ENCODE data around the gene MLKL. TPM values are rescaled to one million over a fixed set of nuclear protein-coding genes. Genes with fewer than 3 reads are reported as not detected.
A peak's percentile ranks its signal among the peaks of the same experiment; 100 is the strongest.
"Not testable (repeated sequence)": the region's sequence is repeated elsewhere in the genome, so short reads cannot be mapped to it uniquely, and the experiment has no call there.

Gene MLKL
- total RNA-seq, 1 donor from 2014 or later: 4.3 TPM

DNA sequence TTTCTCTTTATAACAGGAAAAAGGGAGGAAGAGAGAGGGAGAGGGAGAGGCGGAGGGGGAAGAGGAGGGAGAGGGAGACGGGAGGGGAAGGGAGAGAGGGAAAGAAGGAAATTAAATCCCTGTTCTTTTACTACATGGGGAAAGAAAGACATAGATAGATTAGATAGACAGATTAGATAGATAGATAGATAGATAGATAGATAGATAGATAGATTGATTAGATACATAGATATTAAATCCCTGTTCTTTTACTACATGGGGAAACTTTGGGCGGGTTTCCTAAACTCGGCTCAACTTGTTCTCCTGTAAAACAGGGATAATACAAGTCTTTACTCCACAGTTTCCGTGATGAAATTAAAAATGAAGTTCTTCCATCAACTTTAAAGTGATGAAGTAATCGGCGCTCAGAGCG lies 34.6 kb downstream of the MLKL start:
- no peak for ATAC-seq
- DNase-seq (ENCODE audit: missing footprints): no peak
- intact Hi-C loops (cut with DNase I): loop anchor here (2.0 kb wide), 1 partner anchor 29 kb away; no protein-coding TSS in a partner anchor

DNA sequence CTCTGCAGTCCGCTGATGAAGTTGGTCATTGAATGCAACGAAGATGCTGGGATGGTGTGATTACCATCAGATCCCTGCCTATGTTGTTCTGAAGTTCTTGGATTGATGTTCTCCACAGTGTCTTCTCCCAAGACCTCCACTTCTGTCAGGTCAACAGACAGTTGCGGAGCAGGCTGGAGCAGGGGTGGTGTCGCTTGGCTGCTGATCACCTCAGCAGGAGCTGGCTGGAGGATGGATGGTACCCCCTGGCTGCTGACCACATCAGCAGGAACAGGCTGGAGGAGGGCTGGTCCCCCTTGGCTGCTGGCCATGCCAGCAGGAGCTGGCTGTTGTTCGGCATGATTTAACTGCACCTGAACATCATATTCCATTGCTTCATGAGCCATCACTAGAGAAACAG lies 39.6 kb downstream of the MLKL start:
- intact Hi-C loops (cut with DNase I): no loop called here
- DNase-seq (ENCODE audit: missing footprints): no peak
- no peak for ATAC-seq

DNA sequence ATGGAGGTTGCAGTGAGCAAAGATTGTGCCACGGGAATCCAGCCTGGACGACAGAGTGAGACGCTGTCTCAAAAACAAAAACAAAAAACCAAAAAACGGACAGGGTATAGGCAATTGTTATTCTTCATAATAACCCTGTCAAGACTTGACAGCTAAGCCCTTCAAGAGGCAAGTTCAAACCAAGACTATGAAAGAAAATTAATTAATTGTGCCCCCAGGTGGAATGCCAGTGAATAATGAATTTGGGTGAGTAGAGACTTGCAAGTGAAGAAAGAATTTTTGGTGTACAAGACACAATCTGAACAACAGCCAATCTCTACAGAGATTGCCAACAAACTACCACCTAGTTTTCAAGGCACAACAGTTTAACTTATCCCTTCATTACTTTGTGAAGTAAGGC lies 40.3 kb downstream of the MLKL start:
- no peak for DNase-seq (ENCODE audit: missing footprints)
- ATAC-seq: no peak
- intact Hi-C loops (cut with DNase I): no loop called here

DNA sequence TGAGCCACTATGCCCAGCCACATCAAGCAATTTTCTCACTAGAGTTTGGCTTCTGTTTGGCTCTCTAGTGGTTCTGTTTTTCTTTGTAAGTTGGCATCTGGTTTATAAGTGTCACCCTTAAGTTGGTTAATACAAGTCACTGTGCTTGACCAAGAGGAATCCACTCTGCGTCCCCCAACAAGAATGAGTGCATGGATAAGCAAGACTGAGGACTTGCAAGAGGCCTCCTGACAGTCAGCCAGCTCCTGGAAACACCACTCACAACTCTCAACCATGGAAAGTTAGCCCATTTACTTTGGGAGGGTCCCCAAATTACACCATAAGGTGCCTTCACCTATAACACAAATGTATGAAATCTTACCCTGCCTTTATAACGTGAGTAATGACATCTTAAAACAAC lies 41.6 kb downstream of the MLKL start:
- intact Hi-C loops (cut with DNase I): no loop called here
- ATAC-seq: no peak
- no peak for DNase-seq (ENCODE audit: missing footprints)

DNA sequence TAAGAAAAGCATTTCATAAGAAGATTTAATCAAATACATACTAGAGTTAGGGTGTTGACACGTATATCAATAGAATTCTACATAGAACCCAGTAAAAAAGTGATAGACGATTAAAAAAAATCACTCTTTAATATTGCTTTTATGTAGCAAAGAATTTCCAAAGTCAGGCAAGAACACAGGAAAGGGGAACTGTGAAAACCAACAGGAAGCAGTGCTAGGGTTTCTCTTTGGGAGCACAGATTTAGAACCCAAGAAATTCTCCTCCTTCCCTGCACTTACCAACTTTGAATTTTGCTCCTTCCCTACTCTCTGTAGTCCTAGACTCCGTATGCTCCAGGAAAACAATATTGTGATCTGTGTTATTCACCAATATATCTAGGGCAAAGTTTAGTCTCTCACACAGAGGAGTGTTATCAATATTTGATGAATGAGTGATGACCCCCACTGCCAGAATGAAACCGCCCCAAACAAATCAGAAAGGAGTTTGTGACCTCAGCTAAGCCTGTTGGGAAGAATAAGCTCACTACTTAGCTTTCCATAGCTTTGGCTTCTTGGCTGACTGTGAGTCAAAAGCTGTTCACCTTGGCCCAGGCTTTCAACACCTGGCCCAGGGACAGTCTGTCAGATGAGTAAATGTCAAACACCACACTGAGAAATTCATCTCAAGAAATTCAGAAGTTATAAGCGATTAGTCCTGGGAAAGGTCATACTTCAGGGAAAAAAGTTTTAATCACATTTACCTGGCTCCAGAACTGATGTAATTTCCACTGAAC lies 42.6 kb downstream of the MLKL start:
- DNase-seq (ENCODE audit: missing footprints): no peak
- intact Hi-C loops (cut with DNase I): no loop called here
- no peak for ATAC-seq

DNA sequence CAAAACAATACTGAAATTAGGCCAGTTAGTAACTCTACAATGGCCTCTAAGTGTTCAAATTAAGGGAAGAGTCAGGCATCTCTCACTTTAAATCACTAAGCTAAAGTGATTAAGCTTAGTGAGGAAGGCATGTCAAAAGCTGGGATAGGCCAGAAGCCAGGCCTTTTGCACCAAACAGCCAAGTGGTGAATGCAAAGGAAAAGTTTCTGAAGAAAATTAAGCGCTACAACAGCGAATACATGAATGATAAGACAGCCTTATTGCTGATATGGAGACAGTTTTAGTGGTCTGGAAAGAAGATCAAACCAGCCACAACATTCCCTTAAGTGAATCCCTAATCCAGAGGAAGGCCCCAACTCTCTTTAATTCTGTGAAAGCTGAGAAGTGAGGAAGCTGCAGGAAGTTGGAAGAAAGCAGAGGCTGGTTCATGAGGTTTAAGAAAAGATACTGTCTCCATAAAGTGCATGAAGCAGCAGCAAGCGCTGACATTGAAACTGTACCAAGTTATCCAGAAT lies 46.1 kb downstream of the MLKL start:
- ATAC-seq (no peak), DNase-seq (ENCODE audit: missing footprints) (no peak)
- intact Hi-C loops (cut with DNase I): no loop called here

DNA sequence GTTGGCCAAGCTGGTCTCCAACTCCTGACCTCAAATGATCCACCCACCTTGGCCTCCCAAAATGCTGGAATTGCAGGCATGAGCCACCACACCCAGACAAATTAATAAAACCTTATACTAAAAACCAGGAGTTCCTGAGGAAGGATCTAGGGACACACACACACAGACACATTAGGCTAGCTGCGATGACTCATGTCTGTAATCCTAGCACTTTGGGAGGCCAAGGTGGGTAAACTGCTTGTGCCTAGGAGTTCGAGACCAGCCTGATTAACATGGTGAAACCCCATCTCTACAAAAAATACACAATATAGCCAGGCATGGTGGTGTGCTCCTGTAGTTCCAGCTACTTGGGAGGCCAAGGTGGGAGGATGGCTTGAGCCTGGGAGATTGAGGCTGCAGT lies 47.8 kb downstream of the MLKL start:
- ATAC-seq; DNase-seq (ENCODE audit: missing footprints); intact Hi-C loops (cut with DNase I): not testable (repeated sequence)

DNA sequence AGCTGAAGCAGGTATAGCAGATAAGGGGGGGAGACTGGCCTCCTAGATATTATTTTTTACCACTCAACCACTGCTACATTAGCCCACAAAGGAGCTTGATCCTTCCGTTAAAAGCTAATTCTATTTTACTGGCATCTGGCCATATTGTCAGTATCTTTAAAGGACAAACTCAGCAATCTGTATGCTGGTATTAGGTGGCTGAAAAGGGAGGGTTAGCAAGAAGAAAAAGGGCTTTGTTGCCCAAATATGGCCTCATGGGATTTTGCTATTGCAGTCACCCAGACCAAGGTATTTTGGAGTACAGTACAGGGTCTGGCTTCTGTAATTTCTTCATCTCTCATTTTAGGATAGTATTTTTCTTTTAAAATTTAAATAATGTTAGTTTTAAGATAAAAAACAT lies 48.4 kb downstream of the MLKL start:
- DNase-seq (ENCODE audit: missing footprints) (no peak), ATAC-seq (no peak)
- intact Hi-C loops (cut with DNase I): no loop called here

DNA sequence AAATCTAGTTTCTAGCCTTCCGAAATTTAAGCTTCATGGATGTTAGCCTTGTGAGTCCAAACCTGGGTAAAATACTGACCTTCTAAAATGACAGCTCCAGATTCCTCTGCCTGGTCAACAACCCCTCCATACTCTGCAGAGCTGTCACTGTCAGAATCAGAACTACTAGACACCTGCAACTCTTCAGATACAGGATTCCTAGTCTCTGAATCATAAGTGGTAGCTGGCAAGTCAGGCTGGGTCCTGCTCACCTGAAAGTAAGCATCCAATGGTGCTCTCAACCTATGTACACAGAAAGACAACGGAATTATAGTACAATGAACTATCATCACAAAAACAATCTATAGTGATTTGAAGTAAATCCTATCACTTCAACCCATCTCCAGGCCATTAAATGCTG lies 48.8 kb downstream of the MLKL start:
- ATAC-seq (no peak), DNase-seq (ENCODE audit: missing footprints) (no peak)
- intact Hi-C loops (cut with DNase I): no loop called here

DNA sequence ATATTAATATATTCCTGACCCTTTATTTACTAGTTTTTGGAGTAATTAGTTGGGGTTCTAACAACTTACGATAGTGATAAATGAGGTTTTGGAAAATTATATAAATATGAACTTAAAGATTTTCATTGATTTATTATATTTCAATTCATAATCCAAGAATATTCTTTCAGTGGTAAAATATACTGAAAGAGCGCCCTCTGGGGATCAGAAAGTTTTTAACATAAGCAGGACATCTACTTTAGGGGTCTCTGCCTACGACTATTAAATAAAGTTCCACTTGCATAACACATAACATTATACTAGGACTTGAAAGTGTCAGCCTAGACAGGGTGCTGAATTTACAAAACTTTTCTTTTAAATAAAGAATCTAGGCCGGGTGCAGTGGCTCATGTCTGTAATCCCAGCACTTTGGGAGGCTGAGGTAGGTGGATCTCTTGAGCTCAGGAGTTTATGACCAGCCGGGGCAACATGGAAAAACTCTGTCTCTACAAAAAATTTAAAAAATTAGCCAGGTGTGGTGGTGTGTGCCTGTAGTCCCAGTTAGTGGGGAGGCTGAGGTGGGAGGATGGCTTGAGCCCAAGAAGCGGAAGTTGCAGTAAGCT lies 49.6 kb downstream of the MLKL start:
- DNase-seq (ENCODE audit: missing footprints) (no peak), ATAC-seq (no peak)
- intact Hi-C loops (cut with DNase I): no loop called here

DNA sequence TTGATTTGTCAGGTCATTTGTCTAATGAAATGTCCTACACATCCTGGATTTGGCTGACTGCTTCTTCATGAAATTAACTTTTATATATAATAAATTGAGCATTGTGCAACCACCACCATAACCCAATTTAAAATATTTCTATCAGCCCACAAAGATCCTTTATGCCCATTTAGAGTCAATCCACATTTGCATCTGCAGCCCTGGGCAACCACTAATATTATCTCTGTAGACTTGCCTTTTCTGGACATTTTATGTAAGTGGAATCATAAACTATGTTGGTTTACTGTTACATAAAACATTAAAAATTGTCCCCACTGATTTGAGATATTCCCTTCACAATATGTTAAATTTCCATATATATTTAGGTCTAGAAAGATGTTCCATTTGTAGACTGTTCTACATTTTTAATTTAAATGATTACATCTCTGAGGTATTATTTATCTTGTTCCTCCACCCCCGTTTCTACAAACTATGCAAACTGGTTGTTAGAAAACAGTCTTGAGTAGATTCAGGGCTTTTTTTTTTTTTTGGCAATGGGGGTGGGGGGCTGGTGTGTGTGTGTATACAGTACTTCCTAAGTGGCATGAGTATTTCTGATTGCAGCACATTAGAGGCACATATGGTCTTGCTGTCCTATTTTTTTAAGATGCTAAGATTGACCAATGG lies 50.7 kb downstream of the MLKL start:
- no peak for ATAC-seq
- intact Hi-C loops (cut with DNase I): no loop called here
- DNase-seq (ENCODE audit: missing footprints): no peak

DNA sequence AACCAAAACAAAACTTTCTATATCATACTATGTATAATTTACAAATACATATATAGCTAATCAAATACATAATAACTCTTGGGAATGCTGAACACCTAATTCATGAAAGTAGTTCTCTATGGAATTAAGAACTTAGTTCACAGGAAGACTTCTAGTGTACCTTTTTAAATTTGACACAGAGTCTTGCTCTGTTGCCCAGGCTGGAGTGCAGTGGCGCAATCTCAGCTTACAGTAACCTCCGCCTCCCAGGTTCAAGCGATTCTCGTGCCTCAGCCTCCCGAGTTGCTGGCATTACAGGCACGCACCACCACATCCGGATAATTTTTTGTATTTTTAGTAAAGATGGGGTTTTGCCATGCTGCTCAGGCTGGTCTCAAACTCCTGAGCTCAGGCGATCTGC lies 58.7 kb downstream of the MLKL start:
- ATAC-seq: no peak
- intact Hi-C loops (cut with DNase I): no loop called here

DNA sequence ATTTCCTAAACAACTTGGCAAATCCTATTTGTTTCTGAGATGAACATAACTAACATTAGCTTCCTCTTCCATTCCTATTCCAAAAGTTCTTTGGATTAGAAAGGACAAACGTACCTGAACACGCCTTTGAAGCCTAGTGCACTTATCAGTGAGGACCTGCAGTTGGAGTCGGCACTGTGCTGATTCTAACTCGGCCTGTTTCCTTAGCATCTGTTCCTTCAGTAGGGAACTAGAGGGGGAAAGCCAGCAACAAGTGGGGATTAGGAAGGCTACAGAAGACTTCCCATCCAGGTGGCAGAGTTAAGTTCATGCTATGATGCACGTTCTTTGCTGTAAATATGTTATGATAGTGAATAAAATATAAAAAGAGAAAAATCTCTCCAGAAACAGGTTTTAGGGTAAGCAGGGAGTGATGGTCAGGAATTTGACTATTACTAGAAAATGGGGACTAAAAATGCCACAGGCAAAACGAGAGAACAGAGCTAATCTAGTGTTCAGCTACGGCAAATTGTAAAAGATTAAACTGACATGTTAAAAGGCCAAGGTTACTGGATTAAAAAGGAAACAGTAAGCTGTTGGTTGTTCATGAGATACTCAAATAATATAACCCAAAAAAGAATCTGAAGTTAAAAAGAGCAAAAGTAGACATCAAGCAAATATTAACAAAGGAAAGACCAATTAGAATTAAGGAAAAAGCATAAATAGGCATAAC lies 62.8 kb downstream of the MLKL start:
- no peak for DNase-seq (ENCODE audit: missing footprints)
- ATAC-seq: no peak
- intact Hi-C loops (cut with DNase I): no loop called here

More for the DNA sequence above, 58.7 kb downstream of the MLKL start:
- DNase-seq (ENCODE audit: missing footprints): no peak

DNA sequence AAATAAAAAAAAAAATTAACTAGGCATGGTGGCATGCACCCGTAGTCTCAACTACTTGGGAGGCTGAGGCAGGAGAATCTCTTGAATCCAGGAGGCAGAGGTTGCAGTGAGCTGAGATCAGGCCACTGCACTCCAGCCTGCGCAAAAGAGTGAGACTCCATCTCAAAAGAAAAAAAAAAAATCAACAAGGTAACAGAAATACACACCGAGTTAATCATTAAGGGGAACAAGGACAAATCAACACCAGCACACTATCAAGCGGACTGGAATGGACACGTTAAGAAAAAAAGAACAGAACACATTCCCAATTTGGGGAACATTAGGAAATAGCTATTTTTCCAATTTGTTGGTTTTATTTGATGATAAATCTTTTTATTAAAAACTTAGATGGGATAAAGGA lies 65.4 kb downstream of the MLKL start:
- intact Hi-C loops (cut with DNase I): no loop called here
- ATAC-seq (no peak), DNase-seq (ENCODE audit: missing footprints) (no peak)

DNA sequence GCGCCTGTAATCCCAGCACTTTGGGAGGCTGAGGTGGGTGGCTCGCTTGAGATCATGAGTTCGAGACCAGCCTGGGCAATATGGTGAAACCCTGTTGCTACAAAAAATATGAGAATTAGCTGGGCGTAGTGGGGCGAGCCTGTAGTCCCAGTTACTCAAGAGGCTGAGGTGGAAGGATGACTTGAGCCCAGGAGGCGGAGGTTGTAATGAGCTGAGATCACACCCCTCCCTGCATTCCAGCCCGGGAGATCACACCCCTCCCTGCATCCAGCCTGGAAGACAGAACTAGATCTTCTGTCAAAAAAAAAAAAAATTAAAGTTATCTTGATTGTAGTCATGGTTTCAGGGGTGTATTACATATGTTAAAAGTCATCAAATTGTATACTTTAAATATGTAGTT lies 67.0 kb downstream of the MLKL start:
- intact Hi-C loops (cut with DNase I): no loop called here
- ATAC-seq (no peak), DNase-seq (ENCODE audit: missing footprints) (no peak)

DNA sequence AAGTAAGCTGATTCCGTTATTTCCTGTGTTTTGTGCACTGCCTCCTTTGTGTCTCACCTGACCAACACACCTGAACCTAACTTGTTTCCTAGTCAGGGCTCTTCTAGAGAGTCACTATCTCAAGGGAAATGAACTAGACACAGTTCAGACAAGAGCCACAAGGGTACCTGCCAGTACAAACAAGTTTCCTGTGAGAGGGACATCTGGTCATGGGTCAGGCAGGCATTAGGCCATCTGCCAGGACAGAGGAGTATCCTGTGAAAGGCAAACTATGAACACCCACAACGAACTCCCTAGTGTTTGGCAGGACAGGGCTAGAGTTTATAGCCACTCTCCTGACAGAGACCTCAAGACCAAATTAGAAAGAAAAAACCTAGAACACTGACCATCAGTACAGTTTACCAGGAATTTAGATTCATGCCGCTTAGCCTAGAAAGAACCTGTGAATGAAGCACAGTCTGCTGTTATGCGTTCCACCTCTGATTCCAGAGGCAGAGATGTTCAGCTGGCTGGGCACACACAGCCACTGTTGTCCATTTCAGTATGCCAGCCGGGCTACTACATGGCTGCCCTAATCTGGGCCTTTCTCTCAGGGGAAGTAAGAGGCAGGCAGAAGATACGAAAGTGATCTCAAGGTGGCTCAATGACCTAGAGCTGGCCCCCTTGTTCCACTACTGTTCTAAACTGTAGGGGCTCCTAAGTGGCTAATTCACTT lies 73.0 kb downstream of the MLKL start:
- ATAC-seq (peak; percentile 31), DNase-seq (ENCODE audit: missing footprints) (no peak)
- intact Hi-C loops (cut with DNase I): loop anchor here (10.0 kb wide), 1 partner anchor 323 kb away; no protein-coding TSS in a partner anchor

DNA sequence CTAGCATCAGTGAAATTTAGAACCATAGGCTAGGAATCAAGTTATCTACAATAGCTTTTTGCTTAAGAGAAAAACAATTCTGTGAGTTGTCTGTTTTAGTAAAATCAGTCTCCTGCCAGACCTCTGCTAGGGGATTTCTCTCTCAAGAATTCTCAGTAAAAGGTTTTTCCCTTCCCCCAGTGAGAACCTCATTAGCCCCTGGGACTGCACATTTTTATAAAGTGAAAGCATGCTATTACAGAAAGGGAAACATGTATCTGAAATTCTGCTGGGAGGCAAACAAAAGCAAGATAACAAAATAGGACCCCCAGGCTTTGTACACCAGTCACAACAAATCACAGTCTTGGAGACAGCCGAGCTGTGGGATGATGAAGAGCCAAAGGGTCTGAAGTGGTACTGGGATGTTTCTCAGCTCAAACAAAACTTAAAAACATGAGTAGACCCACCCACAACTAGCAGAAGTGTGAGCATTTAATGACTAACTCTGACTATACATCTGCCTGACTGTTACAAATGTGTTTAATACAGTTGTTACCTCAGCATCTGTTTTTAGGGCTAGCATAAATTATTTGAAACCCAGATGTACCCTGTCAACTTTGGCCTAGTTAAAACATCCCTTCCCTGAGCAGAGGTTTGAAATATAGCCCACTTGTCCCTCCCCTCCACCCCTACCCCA lies 73.8 kb downstream of the MLKL start:
- DNase-seq (ENCODE audit: missing footprints): no peak
- intact Hi-C loops (cut with DNase I): loop anchor here (10.0 kb wide), 1 partner anchor 322 kb away; no protein-coding TSS in a partner anchor
- ATAC-seq: no peak

Measured in Right ventricle myocardium inferior (tissue), 1 donor.